Nephron (organoid): Measurements from ENCODE around the gene AHCYL2.

Experiments
- H3K27ac Mint-ChIP-seq, 3 experiments: 2 replicates each; pipeline ENCODE4 v1.8.0; 2020; ENCODE audit warnings: mixed read lengths in 3 of 3, mild to moderate bottlenecking in 2 of 3, moderate library complexity in 1 of 3
- H3K27me3 Mint-ChIP-seq: 2 replicates; pipeline ENCODE4 v1.8.0; 2021; ENCODE audit warnings: low read depth, mild to moderate bottlenecking, moderate library complexity, mixed read lengths
- H3K36me3 Mint-ChIP-seq: 2 replicates; pipeline ENCODE4 v1.8.0; 2020; ENCODE audit warnings: low read depth, mixed read lengths
- H3K4me1 Mint-ChIP-seq: 2 replicates; pipeline ENCODE4 v1.8.0; 2020; ENCODE audit warnings: mixed read lengths
- H3K4me3 Mint-ChIP-seq, 3 experiments: 2 replicates each; pipeline ENCODE4 v1.8.0; 2020; ENCODE audit warnings: mild to moderate bottlenecking in 3 of 3, mixed read lengths in 3 of 3, moderate library complexity in 2 of 3
- H3K9me3 Mint-ChIP-seq: 2 replicates; pipeline ENCODE4 v1.8.0; 2020; ENCODE audit warnings: mixed read lengths
- TF ChIP-seq, protein P1 (sequence below), 3 experiments: fragments of 200-600 bp; sonication (generic); IDR thresholded peaks; one replicate each; pipeline ENCODE4 v1.5.0; 2021; ENCODE audit warnings: antibody characterized with exemption in 3 of 3; ENCODE audit not compliant: unreplicated experiment in 3 of 3

The AHCYL2 gene

DNA sequence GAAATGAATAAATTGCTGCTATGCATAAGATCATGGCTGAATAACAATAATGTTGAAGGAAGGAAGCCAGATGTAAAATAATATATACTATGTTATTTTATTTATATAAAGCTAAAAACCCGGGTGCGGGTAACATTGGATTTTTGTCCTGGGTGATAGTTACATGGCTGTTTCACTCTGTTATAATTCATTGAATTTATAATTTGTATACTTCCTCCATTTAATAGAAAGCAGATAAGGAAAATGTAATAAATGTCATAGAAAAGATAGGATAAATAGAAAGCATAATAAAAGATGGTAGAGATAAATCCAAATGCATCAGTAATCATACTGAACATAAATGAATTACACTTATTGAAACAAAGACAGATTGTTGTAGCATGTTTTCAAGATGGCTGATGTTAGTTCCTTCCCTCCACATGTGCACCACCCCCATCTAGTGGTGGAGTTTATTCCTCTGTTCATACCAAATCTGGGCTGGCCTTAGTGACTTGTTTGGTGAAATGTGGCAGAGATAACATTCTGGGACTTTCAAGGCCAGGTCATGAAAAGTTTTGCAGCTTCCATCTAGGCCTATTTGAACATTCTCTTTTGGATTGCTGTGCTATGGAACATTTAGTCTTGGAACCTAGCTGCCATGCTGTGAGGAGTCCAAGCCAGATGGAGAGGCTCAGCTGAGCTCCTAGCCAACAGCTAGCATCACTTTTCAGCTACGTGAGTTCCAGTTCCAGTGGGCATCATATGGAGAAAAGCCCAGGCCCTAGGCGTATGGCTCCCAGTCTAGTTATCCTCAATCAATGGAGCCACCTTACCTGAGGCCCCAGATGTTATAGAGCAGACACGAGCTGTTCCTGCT, 46.9 kb downstream of the AHCYL2 start:
- no peak overlapping the region for H3K4me3 Mint-ChIP-seq
- no peak overlapping the region for H3K27ac Mint-ChIP-seq
- H3K4me1 Mint-ChIP-seq, result no peaks in the 10 kb centered on the region
- TF ChIP-seq, protein P1, sequence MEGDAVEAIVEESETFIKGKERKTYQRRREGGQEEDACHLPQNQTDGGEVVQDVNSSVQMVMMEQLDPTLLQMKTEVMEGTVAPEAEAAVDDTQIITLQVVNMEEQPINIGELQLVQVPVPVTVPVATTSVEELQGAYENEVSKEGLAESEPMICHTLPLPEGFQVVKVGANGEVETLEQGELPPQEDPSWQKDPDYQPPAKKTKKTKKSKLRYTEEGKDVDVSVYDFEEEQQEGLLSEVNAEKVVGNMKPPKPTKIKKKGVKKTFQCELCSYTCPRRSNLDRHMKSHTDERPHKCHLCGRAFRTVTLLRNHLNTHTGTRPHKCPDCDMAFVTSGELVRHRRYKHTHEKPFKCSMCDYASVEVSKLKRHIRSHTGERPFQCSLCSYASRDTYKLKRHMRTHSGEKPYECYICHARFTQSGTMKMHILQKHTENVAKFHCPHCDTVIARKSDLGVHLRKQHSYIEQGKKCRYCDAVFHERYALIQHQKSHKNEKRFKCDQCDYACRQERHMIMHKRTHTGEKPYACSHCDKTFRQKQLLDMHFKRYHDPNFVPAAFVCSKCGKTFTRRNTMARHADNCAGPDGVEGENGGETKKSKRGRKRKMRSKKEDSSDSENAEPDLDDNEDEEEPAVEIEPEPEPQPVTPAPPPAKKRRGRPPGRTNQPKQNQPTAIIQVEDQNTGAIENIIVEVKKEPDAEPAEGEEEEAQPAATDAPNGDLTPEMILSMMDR (IDR thresholded peaks at IDR 0.05; ENCODE audit: unreplicated experiment in 3 of 3), result peak in 1 of 3 experiments; percentile 43
- peaks cover 19% of the 10 kb centered on the region for H3K9me3 Mint-ChIP-seq
- peaks cover 24% of the 10 kb centered on the region for H3K36me3 Mint-ChIP-seq
- H3K27me3 Mint-ChIP-seq, result peaks cover 3% of the 10 kb centered on the region

DNA sequence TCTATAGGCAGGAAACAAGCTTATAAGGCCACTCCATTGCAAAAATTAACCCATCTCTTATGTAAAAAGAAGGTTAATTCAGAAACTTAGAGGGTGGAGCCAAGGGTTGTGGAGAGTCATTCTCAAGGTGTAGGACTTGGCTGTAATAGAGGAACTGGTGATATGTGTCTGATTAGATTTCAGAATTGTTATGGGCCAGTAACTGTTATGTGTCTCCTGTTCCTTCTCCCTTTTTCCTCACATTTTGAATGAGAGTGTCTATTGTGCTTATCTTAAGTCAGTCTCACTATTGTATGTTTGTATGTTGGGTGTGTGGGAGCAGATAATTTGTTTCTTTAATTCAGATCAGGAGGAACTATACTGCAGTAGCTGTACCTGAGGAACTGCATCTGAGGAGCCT, 49.1 kb downstream of the AHCYL2 start:
- H3K9me3 Mint-ChIP-seq, result peaks cover 19% of the 10 kb centered on the region
- H3K36me3 Mint-ChIP-seq, result peaks cover 32% of the 10 kb centered on the region
- H3K4me1 Mint-ChIP-seq, result no peaks in the 10 kb centered on the region
- TF ChIP-seq, protein P1 (IDR thresholded peaks at IDR 0.05; ENCODE audit: unreplicated experiment in 3 of 3), result no peak
- H3K4me3 Mint-ChIP-seq, result no peak overlapping the region
- no peak overlapping the region for H3K27ac Mint-ChIP-seq
- peaks cover 3% of the 10 kb centered on the region for H3K27me3 Mint-ChIP-seq

DNA sequence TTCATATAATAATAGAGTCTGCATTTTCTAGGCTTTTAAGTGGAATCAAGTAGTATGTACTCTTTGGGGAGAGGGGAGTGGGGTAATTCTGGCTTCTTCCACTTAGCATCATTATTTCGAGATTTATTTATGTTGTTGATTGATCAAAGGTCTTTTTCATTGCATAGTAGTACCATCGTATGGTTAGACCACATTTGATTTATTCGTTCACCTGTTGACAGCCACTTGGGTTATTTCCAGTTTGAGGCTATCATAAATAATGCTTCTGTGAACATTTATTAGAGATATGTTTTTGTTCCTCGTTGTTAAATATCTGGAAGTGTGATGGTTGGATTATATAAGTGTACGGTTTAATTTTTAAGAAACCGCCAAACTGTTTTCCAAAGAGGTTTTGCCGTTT, 52.8 kb downstream of the AHCYL2 start:
- Mint-ChIP-seq H3K4me3 (no peak overlapping the region), H3K4me1 (no peaks in the 10 kb centered on the region), H3K27ac (no peak overlapping the region), H3K27me3 (peaks cover 3% of the 10 kb centered on the region), H3K9me3 (peaks cover 14% of the 10 kb centered on the region), H3K36me3 (peaks cover 22% of the 10 kb centered on the region)
- TF ChIP-seq, protein P1 (IDR thresholded peaks at IDR 0.05; ENCODE audit: unreplicated experiment in 3 of 3), result no peak

DNA sequence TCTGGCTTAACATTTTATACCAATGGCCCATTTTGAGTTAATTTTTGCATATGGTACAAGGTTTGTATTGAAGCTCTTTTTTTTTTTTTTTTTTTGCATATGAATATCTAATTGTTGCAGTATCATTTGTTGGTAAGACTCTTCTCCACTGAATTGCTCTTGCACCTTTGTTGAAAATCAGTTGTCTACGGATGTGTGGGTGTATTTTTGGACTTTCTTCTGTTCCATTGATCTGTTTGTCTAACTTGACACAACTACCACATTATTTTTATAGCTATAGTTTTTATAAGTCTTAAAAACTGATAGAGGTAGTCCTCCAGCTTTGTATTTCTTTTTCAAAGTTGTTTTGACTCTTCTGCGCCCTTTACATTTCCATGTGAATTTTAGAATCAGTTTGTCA, 53.9 kb downstream of the AHCYL2 start:
- TF ChIP-seq, protein P1 (IDR thresholded peaks at IDR 0.05; ENCODE audit: unreplicated experiment in 3 of 3), result no peak
- peaks cover 10% of the 10 kb centered on the region for H3K9me3 Mint-ChIP-seq
- H3K4me3 Mint-ChIP-seq, result no peak overlapping the region
- H3K36me3 Mint-ChIP-seq, result peaks cover 19% of the 10 kb centered on the region
- H3K27me3 Mint-ChIP-seq, result peaks cover 3% of the 10 kb centered on the region
- H3K27ac Mint-ChIP-seq, result no peak overlapping the region
- no peaks in the 10 kb centered on the region for H3K4me1 Mint-ChIP-seq

DNA sequence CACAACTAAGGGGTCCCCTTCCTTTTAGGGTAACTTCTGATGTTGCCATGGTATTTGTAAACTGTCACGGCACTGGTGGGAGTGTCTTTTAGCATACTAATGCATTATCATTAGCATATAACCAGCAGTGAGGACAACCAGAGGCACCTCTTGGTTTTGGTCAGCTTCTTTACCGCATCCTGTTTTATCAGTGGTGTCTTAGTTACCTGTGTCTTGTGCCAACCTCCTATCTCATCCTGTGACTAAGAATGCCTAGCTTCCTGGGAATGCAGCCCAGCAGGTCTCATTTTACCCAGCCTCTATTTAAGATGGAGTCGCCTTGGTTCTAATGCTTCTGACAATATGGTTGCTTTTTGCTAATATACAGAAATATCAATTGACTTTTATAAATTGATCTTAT, 54.9 kb downstream of the AHCYL2 start:
- TF ChIP-seq, protein P1 (IDR thresholded peaks at IDR 0.05; ENCODE audit: unreplicated experiment in 3 of 3), result no peak
- H3K36me3 Mint-ChIP-seq, result peaks cover 8% of the 10 kb centered on the region
- no peaks in the 10 kb centered on the region for H3K27me3 Mint-ChIP-seq
- peaks cover 5% of the 10 kb centered on the region for H3K4me1 Mint-ChIP-seq
- H3K9me3 Mint-ChIP-seq, result no peaks in the 10 kb centered on the region
- H3K27ac Mint-ChIP-seq, result no peak overlapping the region
- no peak overlapping the region for H3K4me3 Mint-ChIP-seq

DNA sequence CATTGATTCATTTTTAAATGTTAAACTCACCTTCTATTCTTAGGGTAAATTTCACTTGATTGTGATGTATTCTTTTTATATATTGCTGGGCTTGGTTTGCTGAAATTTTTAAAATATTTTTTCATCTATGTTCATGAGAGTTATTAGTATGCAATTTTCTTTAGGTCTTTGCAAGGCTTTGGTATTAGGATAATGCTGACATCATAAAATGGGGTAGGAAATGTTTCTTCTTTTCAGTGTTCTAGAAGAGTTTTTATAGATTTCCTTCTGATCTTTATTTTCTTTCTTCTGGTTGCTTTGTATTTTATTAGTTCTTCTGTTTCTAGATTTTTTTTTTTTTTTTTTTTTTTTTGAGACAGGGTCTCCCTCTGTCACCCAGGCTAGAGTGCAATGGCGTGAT, 56.3 kb downstream of the AHCYL2 start:
- peaks cover 8% of the 10 kb centered on the region for H3K36me3 Mint-ChIP-seq
- no peak overlapping the region for H3K27ac Mint-ChIP-seq
- TF ChIP-seq, protein P1 (IDR thresholded peaks at IDR 0.05; ENCODE audit: unreplicated experiment in 3 of 3), result no peak
- H3K4me3 Mint-ChIP-seq, result no peak overlapping the region
- no peaks in the 10 kb centered on the region for H3K9me3 Mint-ChIP-seq
- H3K27me3 Mint-ChIP-seq, result no peaks in the 10 kb centered on the region
- H3K4me1 Mint-ChIP-seq, result peaks cover 12% of the 10 kb centered on the region
